CD14-positive monocyte (primary cell): Measurements from ENCODE around the gene PHF12. TPM values are rescaled to one million over a fixed set of nuclear protein-coding genes. Genes with fewer than 3 reads are reported as not detected.
A peak's percentile ranks its signal among the peaks of the same experiment; 100 is the strongest.
"Not testable (repeated sequence)": the region's sequence is repeated elsewhere in the genome, so short reads cannot be mapped to it uniquely, and the experiment has no call there.

Source experiments
- DNase-seq, 3 donors: peaks; one replicate each; pipeline ENCODE4 v3.0.0-alpha.2; 2011 to 2022
- H2AFZ ChIP-seq: 2 replicates; pipeline ENCODE4 v1.6.0; 2012; ENCODE audit warnings: mild to moderate bottlenecking, low read depth, low read length, inconsistent platforms; ENCODE audit not compliant: insufficient read depth, poor library complexity, severe bottlenecking
- H3K27ac ChIP-seq, 2 donors: 1 replicate in 1 of 2; 2 replicates in 1 of 2; pipeline ENCODE4 v1.5.1; 2012 to 2013; ENCODE audit warnings: low read length in 2 of 2, control low read depth in 1 of 2, inconsistent platforms in 1 of 2, low read depth in 1 of 2, mild to moderate bottlenecking in 1 of 2
- H3K27me3 ChIP-seq, 2 donors: one replicate each; pipeline versions ENCODE4 v1.6.0 to v1.6.1; 2011 to 2013; ENCODE audit warnings: low read length in 2 of 2; ENCODE audit not compliant: control insufficient read depth in 2 of 2, insufficient read depth in 2 of 2
- H3K36me3 ChIP-seq, 2 donors: replicated peaks in 1 of 2; 1 replicate in 1 of 2; 2 replicates in 1 of 2; pipeline versions ENCODE4 v1.5.1 to v1.6.1; 2012 to 2013; ENCODE audit warnings: low read length in 2 of 2, control low read depth in 1 of 2, inconsistent platforms in 1 of 2, mild to moderate bottlenecking in 1 of 2; ENCODE audit not compliant: insufficient read depth in 2 of 2, control insufficient read depth in 1 of 2
- H3K4me1 ChIP-seq, 2 donors: 1 replicate in 1 of 2; 2 replicates in 1 of 2; pipeline versions ENCODE4 v1.5.1 to v1.6.1; 2012 to 2013; ENCODE audit warnings: low read length in 2 of 2, control low read depth in 1 of 2, inconsistent platforms in 1 of 2, mild to moderate bottlenecking in 1 of 2, moderate library complexity in 1 of 2; ENCODE audit not compliant: insufficient read depth in 2 of 2, control insufficient read depth in 1 of 2
- H3K4me2 ChIP-seq: replicated peaks from 2 replicates; pipeline ENCODE3; 2012; ENCODE audit warnings: low read length, moderate library complexity, mild to moderate bottlenecking; ENCODE audit not compliant: poor library complexity, severe bottlenecking; ENCODE audit errors: extremely low read depth
- H3K4me3 ChIP-seq, 3 experiments: fragments of 200-600 bp in 1 of 3; sonication (generic) in 1 of 3; replicated peaks in 1 of 3; 1 replicate in 2 of 3; 2 replicates in 1 of 3; pipeline ENCODE4 v1.5.1; 2011 to 2013; ENCODE audit warnings: low read length in 3 of 3, mild to moderate bottlenecking in 3 of 3, control low read depth in 2 of 3, low read depth in 2 of 3, inconsistent platforms in 1 of 3, moderate library complexity in 1 of 3
- H3K79me2 ChIP-seq: 2 replicates; pipeline ENCODE4 v1.6.0; 2012; ENCODE audit warnings: mild to moderate bottlenecking, control low read depth, inconsistent platforms, low read length, moderate library complexity; ENCODE audit not compliant: insufficient read depth
- H3K9ac ChIP-seq: 2 replicates; pipeline ENCODE4 v1.6.0; 2017; ENCODE audit warnings: low read length, mild to moderate bottlenecking; ENCODE audit not compliant: insufficient read depth, poor library complexity, severe bottlenecking
- H3K9me3 ChIP-seq, 2 donors: replicated peaks in 1 of 2; 1 replicate in 1 of 2; 2 replicates in 1 of 2; pipeline versions ENCODE4 v1.5.1 to v1.6.1; 2012 to 2013; ENCODE audit warnings: low read length in 2 of 2, control low read depth in 1 of 2; ENCODE audit not compliant: control insufficient read depth in 1 of 2, insufficient read depth in 1 of 2
- H4K20me1 ChIP-seq: 2 replicates; pipeline ENCODE4 v1.6.0; 2012; ENCODE audit warnings: mild to moderate bottlenecking, low read length, control low read depth, moderate library complexity; ENCODE audit not compliant: insufficient read depth
- H3K27ac Mint-ChIP-seq, 7 donors: one replicate each; pipeline ENCODE4 v1.8.0; 2020; ENCODE audit warnings: mild to moderate bottlenecking in 7 of 7, mixed read lengths in 7 of 7, moderate library complexity in 6 of 7, inconsistent platforms in 2 of 7
- H3K27me3 Mint-ChIP-seq, 3 donors: one replicate each; pipeline ENCODE4 v1.8.0; 2021 to 2022; ENCODE audit warnings: low read depth in 3 of 3, mild to moderate bottlenecking in 3 of 3, mixed read lengths in 3 of 3, moderate library complexity in 3 of 3, inconsistent platforms in 1 of 3
- H3K36me3 Mint-ChIP-seq, 2 donors: one replicate each; pipeline ENCODE4 v1.8.0; 2020; ENCODE audit warnings: mixed read lengths in 2 of 2, inconsistent platforms in 1 of 2, mild to moderate bottlenecking in 1 of 2
- H3K4me1 Mint-ChIP-seq: one replicate; pipeline ENCODE4 v1.8.0; 2020; ENCODE audit warnings: mild to moderate bottlenecking, mixed read lengths
- H3K4me3 Mint-ChIP-seq, 2 donors: one replicate each; pipeline ENCODE4 v1.8.0; 2020; ENCODE audit warnings: mild to moderate bottlenecking in 2 of 2, mixed read lengths in 2 of 2, moderate library complexity in 1 of 2
- H3K9me3 Mint-ChIP-seq, 7 donors: one replicate each; pipeline ENCODE4 v1.8.0; 2020 to 2022; ENCODE audit warnings: mixed read lengths in 7 of 7, mild to moderate bottlenecking in 6 of 7, moderate library complexity in 6 of 7, inconsistent platforms in 2 of 7
- CTCF ChIP-seq: fragments of 200-600 bp; IDR thresholded peaks from one replicate; pipeline ENCODE4 v1.8.0; 2022; ENCODE audit warnings: antibody characterized with exemption, mild to moderate bottlenecking
- WGBS: methylation state at CpG from one replicate; pipeline ENCODE4 v1.1.5; 2013; ENCODE audit warnings: missing lambda C conversion rate; ENCODE audit not compliant: insufficient coverage; 5-methylcytosine and 5-hydroxymethylcytosine counted together
- intact Hi-C, 2 donors: fragments of 100-400 bp; cut with micrococcal nuclease; formaldehyde crosslinking; loops; one replicate each; pipeline versions ENCODE4 v1.15.0 to v1.15.1; 2023
- polyA plus RNA-seq, 3 donors: library from polyadenylated mRNA; depleted of rRNA in 1 of 3; unstranded in 2 of 3; stranded (reverse) in 1 of 3; fragments of 300-500 nt in 2 of 3; fragments of >200 nt in 1 of 3; fragmentation: Illumina TruSeq in 2 of 3; gene quantifications; 1 replicate in 2 of 3; 2 replicates in 1 of 3; pipeline ENCODE4 v1.2.3, GENCODE V29; 2012 to 2021

The PHF12 gene
- polyA plus RNA-seq, 3 donors: 1.4 to 62.5 (median 2.5) TPM

DNA sequence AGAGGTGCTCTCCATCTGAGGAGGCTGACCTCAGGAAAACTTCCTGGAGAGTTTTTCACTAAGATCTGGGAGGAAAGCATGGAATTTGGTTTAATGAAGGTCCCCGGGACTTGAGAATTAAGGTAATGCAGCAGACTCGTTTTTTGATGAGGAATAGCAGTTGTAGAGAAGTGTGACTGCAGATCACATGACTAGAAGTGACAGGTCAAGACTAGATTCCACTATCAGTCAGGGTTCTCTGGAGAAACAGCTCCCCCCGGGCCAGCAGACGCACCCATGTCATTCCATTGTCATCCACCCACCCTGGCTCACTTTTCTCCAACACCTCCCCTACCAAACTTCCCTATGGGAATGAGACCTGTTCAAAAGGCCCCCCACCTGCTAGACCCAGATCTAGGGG lies 46.5 kb downstream of the PHF12 start:
- H3K27me3 ChIP-seq: no peaks in the 10 kb centered on the region
- H3K4me2 ChIP-seq: no peak overlapping the region
- Mint-ChIP-seq H3K4me3 (peak overlapping the region in 1 of 2 donors; percentile 25), H3K27me3 (peaks cover 1 to 7% (median 2%) of the 10 kb centered on the region in 3 donors), H3K4me1 (peaks cover 20% of the 10 kb centered on the region), H3K9me3 (peaks cover 0 to 2% (median 0%) of the 10 kb centered on the region in 7 donors), H3K36me3 (peaks cover 43% of the 10 kb centered on the region in 2 donors), H3K27ac (peak overlapping the region in 1 of 7 donors; percentile 26)
- peaks cover 12% of the 10 kb centered on the region for H3K79me2 ChIP-seq
- H3K4me3 ChIP-seq: no peak overlapping the region
- no peaks in the 10 kb centered on the region for H3K9me3 ChIP-seq
- H3K4me1 ChIP-seq: peaks cover 16 to 26% of the 10 kb centered on the region in 2 donors
- no peak overlapping the region for H3K9ac ChIP-seq
- intact Hi-C loops: loop anchor here (5.0 to 10.0 kb wide), 2 partner anchors 48 to 210 kb away; partner anchors contain the start of gene PHF12 (in 1 of the 2)
- TF ChIP-seq CTCF: no peak
- peaks cover 39% of the 10 kb centered on the region for H4K20me1 ChIP-seq
- H3K27ac ChIP-seq: peak overlapping the region in 1 of 2 donors; percentile 38
- no peak overlapping the region for H2AFZ ChIP-seq
- WGBS: 100% methylated on average over 1 of the region's 4 CpGs
- peaks cover 41 to 43% of the 10 kb centered on the region in 2 donors for H3K36me3 ChIP-seq
- no peak for DNase-seq

DNA sequence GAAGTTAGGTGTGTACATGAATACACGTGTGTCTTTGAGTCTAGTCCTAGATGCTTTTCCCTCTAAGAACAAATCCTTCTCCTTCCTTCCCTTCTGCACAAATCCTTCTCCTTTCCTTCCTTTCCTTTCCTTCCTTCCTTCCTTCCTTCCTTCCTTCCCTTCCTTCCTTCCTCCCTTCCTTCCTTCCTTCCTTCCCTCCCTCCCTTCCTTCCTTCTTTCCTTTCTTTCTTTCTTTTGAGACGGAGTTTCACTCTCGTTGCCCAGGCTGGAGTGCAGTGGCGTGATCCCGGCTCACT lies 47.8 kb downstream of the PHF12 start:
- Histone ChIP-seq H3K36me3 (peaks cover 28 to 30% of the 10 kb centered on the region in 2 donors), H3K4me1 (peaks cover 17 to 26% of the 10 kb centered on the region in 2 donors), H3K79me2 (peaks cover 16% of the 10 kb centered on the region), H3K4me3 (peak overlapping the region in 1 of 3 experiments; percentile 88), H4K20me1 (peaks cover 30% of the 10 kb centered on the region)
- not testable (repeated sequence) for H3K27me3 ChIP-seq, H3K9me3 Mint-ChIP-seq, DNase-seq, H3K4me2 ChIP-seq, H3K9ac ChIP-seq, H3K27me3 Mint-ChIP-seq, H3K27ac ChIP-seq, H3K9me3 ChIP-seq, H2AFZ ChIP-seq
- peak overlapping the region in 1 of 2 donors; percentile 47 for H3K4me3 Mint-ChIP-seq
- peak overlapping the region in 3 of 7 donors; percentile 54 to 62 (median 56) for H3K27ac Mint-ChIP-seq
- peaks cover 23% of the 10 kb centered on the region for H3K4me1 Mint-ChIP-seq
- WGBS: 95% methylated on average over 2 of the region's 5 CpGs
- H3K36me3 Mint-ChIP-seq: peaks cover 32 to 33% of the 10 kb centered on the region in 2 donors
- intact Hi-C loops: loop anchor here (2.0 to 10.0 kb wide), 3 partner anchors 47 to 211 kb away; partner anchors contain the start of gene PHF12 (in 2 of the 2)
